ENCODE measurements around the gene KLHL17.

DNA sequence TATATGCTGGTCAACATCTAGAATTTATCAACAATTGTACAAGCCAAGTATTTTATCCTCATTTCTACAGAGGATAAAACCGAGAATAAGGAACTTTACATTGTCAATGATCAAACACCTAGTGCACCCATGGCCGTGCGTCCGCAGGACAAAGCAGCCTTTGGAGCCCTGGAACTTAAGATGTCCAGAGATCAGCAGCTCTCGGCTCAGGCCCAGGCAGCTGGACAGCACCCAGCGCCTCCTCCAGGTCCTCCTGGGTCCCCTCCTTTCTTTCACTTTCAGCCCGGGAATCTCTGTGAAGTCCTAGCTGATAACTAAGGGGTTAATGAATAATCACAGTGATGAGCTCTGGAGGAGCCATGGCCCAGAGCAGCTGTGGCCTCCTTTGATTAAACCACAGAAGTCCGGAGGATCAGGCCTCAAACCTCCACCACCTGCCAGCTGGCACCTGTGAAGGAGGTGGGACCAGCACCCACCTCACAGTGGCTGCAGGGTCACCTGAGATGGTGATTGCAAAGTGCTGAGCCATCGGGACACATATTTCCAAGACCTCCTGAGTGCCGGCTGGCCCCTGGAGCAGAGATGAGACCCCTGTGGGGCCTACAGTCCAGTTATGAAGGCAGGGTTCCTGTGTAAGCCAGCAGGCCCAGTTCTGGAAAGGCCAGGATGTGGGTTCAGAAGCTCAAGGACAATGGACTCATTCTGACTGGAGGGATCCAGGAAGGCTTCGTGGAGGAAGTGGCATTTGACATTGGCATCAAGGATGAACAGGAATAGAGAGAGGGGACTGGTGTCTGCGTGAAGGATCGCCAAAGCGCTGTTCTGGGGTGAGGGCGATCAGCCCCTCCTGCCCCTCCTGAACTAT, 48.3 kb upstream of the KLHL17 start:
- TF ChIP-seq, protein P1, sequence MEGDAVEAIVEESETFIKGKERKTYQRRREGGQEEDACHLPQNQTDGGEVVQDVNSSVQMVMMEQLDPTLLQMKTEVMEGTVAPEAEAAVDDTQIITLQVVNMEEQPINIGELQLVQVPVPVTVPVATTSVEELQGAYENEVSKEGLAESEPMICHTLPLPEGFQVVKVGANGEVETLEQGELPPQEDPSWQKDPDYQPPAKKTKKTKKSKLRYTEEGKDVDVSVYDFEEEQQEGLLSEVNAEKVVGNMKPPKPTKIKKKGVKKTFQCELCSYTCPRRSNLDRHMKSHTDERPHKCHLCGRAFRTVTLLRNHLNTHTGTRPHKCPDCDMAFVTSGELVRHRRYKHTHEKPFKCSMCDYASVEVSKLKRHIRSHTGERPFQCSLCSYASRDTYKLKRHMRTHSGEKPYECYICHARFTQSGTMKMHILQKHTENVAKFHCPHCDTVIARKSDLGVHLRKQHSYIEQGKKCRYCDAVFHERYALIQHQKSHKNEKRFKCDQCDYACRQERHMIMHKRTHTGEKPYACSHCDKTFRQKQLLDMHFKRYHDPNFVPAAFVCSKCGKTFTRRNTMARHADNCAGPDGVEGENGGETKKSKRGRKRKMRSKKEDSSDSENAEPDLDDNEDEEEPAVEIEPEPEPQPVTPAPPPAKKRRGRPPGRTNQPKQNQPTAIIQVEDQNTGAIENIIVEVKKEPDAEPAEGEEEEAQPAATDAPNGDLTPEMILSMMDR (IDR thresholded peaks at IDR 0.05): no peak
- TF ChIP-seq POLR2A (IDR thresholded peaks at IDR 0.05): no peak
